Uterus (tissue), 4 donors: ENCODE results near the gene THSD7B. TPM values are rescaled to one million over a fixed set of nuclear protein-coding genes. Genes with fewer than 3 reads are reported as not detected.

ENCODE experiments used
- DNase-seq, 2 donors: peaks; one replicate each; pipeline ENCODE4 v3.0.0-alpha.2; 2019 to 2020
- H3K27ac ChIP-seq, 2 donors: fragments of 200-600 bp; sonication (generic); 1 replicate in 1 of 2; 2 replicates in 1 of 2; pipeline ENCODE4 v1.5.1; 2016 to 2018
- H3K27me3 ChIP-seq, 2 donors: fragments of 200-600 bp; sonication (generic); one replicate each; pipeline ENCODE4 v1.5.1; 2018 to 2019; ENCODE audit warnings: control low read depth in 1 of 2
- H3K36me3 ChIP-seq, 2 donors: fragments of 200-600 bp; sonication (generic); one replicate each; pipeline ENCODE4 v1.5.1; 2019; ENCODE audit warnings: control low read depth in 1 of 2
- H3K4me1 ChIP-seq, 2 donors: fragments of 200-600 bp; sonication (generic); one replicate each; pipeline ENCODE4 v1.5.1; 2018 to 2019; ENCODE audit warnings: control low read depth in 1 of 2
- H3K4me3 ChIP-seq, 2 donors: fragments of 200-600 bp; sonication (generic); 1 replicate in 1 of 2; 2 replicates in 1 of 2; pipeline ENCODE4 v1.5.1; 2018 to 2019; ENCODE audit warnings: mild to moderate bottlenecking in 1 of 2
- H3K9me3 ChIP-seq, 2 donors: fragments of 200-600 bp; sonication (generic); one replicate each; pipeline ENCODE4 v1.5.1; 2019; ENCODE audit warnings: control low read depth in 1 of 2
- POLR2A ChIP-seq, 2 donors: fragments of 450-650 bp; IDR thresholded peaks; one replicate each; pipeline ENCODE4 v1.6.1; 2016; ENCODE audit warnings: antibody characterized with exemption in 2 of 2, mild to moderate bottlenecking in 1 of 2, moderate library complexity in 1 of 2
- intact Hi-C: fragments of 100-400 bp; cut with DNase I; formaldehyde crosslinking; loops from one replicate; pipeline ENCODE4 v1.15.1; 2023; ENCODE audit warnings: low total_unique reads
- total RNA-seq, 4 donors: library from RNA; depleted of rRNA in 3 of 4; stranded (reverse); fragments of >200 nt in 3 of 4; gene quantifications; one replicate each; pipeline versions ENCODE4 v1.1.0 to v1.2.4, GENCODE V29; 2014 to 2023
- TF ChIP-seq, protein P1 (sequence below), 4 experiments: fragments of 200-600 bp in 2 of 4; fragments of 450-650 bp in 2 of 4; sonication (generic) in 2 of 4; IDR thresholded peaks; one replicate each; pipeline ENCODE4 v1.5.1; 2016 to 2019; ENCODE audit warnings: antibody characterized with exemption in 4 of 4, mild to moderate bottlenecking in 2 of 4, moderate library complexity in 1 of 4
- donor health status: DM: yes; HTN: yes; CAD: no.

THSD7B gene
- total RNA-seq, 4 donors from 2014 or later = 0.26 to 9.6 (median 0.67) TPM; not detected in 1

DNA sequence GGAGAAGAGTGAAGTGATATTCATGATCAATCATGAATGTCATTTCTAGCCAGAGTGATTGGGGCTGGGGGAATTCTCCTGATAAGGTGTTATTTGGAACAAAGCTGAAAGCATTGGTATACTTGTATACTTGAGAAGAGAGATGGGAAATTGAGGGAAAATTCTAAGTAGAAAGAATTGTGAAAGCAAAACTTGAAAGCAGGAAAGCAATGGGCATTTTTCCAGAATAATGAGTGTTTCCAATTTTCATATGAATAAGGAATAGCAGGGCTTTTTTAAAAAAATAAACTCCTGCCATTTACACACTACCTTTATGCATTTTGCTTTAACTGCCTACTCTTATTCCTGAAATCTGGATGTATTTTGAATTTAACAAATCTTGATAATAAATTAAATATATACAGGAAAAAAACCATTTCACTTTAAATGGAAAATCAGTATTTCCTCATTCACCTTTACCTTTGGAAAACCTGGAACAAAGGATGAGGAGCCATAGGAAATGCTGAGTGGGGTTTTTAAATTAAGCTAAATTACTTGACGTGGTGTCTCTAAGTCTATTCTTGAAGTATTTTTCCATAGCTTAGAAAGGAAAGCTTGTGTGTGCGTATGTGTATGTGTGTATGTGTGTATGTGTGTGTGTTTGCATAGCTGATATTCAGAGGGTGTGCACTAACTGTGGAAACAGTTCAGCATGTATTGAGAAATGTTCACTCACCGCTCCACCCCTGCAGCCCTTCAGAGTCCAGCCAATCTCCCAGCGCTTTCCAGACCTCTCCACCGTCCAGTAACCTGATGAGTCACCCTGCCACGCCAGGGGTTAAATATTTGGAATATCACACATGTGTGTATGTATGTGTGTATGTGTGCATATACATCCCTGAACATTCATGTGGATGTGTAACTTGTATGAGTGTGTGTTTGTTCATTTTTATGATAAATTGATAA lies 427.3 kb downstream of the THSD7B start:
- Histone ChIP-seq H3K36me3 (no peaks in the 10 kb centered on the region), H3K27ac (no peak overlapping the region), H3K9me3 (no peaks in the 10 kb centered on the region), H3K4me3 (no peak overlapping the region), H3K4me1 (no peaks in the 10 kb centered on the region), H3K27me3 (no peaks in the 10 kb centered on the region)
- DNase-seq = no peak
- no peak for TF ChIP-seq POLR2A (IDR thresholded peaks at IDR 0.05)
- TF ChIP-seq, protein P1, sequence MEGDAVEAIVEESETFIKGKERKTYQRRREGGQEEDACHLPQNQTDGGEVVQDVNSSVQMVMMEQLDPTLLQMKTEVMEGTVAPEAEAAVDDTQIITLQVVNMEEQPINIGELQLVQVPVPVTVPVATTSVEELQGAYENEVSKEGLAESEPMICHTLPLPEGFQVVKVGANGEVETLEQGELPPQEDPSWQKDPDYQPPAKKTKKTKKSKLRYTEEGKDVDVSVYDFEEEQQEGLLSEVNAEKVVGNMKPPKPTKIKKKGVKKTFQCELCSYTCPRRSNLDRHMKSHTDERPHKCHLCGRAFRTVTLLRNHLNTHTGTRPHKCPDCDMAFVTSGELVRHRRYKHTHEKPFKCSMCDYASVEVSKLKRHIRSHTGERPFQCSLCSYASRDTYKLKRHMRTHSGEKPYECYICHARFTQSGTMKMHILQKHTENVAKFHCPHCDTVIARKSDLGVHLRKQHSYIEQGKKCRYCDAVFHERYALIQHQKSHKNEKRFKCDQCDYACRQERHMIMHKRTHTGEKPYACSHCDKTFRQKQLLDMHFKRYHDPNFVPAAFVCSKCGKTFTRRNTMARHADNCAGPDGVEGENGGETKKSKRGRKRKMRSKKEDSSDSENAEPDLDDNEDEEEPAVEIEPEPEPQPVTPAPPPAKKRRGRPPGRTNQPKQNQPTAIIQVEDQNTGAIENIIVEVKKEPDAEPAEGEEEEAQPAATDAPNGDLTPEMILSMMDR (IDR thresholded peaks at IDR 0.05) = no peak
- intact Hi-C loops = no loop called here

DNA sequence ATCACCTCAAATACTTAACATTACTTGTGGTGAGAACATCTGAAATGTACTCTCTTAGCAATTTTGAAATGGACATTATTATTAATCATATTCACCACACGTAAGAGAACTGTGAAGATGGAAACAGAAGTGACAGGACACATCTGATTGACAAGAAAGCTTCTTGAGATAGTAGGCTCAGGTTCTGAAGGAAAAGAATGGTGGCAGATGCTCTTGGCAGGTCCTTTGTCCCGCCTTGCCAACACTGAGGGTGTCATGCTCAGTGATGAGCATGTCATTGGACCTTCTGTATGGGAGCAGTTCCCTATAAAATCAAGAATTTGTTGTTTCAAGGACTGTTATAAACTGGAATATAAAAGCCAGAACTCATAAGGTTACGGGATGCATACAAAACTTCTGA lies 428.1 kb downstream of the THSD7B start:
- no peak for DNase-seq
- no peaks in the 10 kb centered on the region for H3K27me3 ChIP-seq
- H3K4me3 ChIP-seq = no peak overlapping the region
- no peaks in the 10 kb centered on the region for H3K4me1 ChIP-seq
- H3K27ac ChIP-seq = no peak overlapping the region
- no peaks in the 10 kb centered on the region for H3K36me3 ChIP-seq
- intact Hi-C loops = no loop called here
- TF ChIP-seq, protein P1 (IDR thresholded peaks at IDR 0.05) = no peak
- TF ChIP-seq POLR2A (IDR thresholded peaks at IDR 0.05) = no peak
- H3K9me3 ChIP-seq = no peaks in the 10 kb centered on the region

DNA sequence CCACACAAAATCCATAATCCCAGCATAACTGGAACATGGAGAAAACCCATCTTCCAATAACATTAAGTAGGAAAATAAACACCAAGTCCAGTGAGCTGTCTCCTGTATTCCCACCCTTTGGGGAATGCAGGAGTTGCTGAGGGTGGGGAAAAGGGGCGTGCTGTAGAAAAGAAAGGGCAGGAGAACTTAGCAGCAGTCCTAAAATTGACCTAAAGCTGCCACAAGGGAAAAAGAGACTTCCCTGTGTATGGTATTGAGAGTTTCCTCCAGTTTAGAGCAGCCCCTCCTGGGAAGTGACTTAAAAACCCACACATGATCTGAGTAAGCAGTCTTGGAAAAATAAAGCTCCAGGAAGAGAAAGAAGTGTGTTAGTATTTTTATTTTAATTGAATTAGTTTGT lies 428.8 kb downstream of the THSD7B start:
- H3K27me3 ChIP-seq = no peaks in the 10 kb centered on the region
- DNase-seq = no peak
- TF ChIP-seq POLR2A (IDR thresholded peaks at IDR 0.05) = no peak
- TF ChIP-seq, protein P1 (IDR thresholded peaks at IDR 0.05) = no peak
- no peak overlapping the region for H3K4me3 ChIP-seq
- H3K4me1 ChIP-seq = no peaks in the 10 kb centered on the region
- H3K27ac ChIP-seq = no peak overlapping the region
- H3K9me3 ChIP-seq = no peaks in the 10 kb centered on the region
- no peaks in the 10 kb centered on the region for H3K36me3 ChIP-seq
- intact Hi-C loops = no loop called here

DNA sequence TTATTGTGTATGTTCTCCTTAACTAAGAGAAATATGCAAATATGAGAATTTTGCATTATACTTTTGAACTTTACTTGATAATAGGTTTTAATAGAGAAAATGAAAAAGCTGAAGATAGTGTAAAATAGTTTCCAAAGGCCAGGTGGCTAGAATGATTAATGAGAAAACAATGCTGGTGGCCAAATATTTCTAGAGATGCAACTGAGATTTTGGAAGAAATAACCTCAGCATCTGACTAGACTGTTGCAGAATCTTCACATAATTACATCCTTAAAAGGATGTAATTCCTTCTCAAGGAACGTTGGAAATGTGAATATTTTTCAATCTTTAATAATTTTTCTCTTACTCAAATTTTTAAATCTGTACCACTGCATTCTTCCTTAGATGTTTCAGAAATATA lies 434.4 kb downstream of the THSD7B start:
- no peaks in the 10 kb centered on the region for H3K4me1 ChIP-seq
- TF ChIP-seq, protein P1 (IDR thresholded peaks at IDR 0.05) = no peak
- no peak for TF ChIP-seq POLR2A (IDR thresholded peaks at IDR 0.05)
- H3K27me3 ChIP-seq = no peaks in the 10 kb centered on the region
- no peak overlapping the region for H3K27ac ChIP-seq
- DNase-seq = no peak
- intact Hi-C loops = no loop called here
- H3K4me3 ChIP-seq = no peak overlapping the region
- H3K36me3 ChIP-seq = no peaks in the 10 kb centered on the region
- no peaks in the 10 kb centered on the region for H3K9me3 ChIP-seq

DNA sequence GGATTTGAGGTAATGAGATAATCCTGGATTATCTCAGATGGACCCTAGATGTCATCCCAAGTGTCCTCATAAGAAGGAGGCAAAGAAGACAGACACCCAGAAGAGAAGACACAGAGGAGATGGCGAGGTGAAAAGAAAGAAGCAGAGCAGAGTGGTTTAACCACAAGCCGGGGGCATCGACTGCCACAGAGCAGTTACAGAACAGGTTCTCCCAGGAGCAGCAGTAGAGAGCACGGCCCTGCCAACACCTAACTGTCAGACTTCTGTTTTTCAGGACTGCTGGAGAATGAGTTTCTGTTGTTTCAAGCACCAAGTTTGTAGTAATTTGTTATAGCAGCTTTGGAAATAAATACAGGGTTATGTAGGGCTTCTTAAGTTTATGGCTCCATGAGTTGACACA lies 437.0 kb downstream of the THSD7B start:
- H3K4me3 ChIP-seq = no peak overlapping the region
- TF ChIP-seq, protein P1 (IDR thresholded peaks at IDR 0.05) = no peak
- no peak for TF ChIP-seq POLR2A (IDR thresholded peaks at IDR 0.05)
- no peaks in the 10 kb centered on the region for H3K27me3 ChIP-seq
- DNase-seq = no peak
- no peak overlapping the region for H3K27ac ChIP-seq
- H3K9me3 ChIP-seq = no peaks in the 10 kb centered on the region
- no peaks in the 10 kb centered on the region for H3K36me3 ChIP-seq
- intact Hi-C loops = no loop called here
- H3K4me1 ChIP-seq = no peaks in the 10 kb centered on the region
